SKM-1 (cell line): Measurements from ENCODE around the gene HSF2BP.
A peak's percentile ranks its signal among the peaks of the same experiment; 100 is the strongest.
"Not testable (repeated sequence)": the region's sequence is repeated elsewhere in the genome, so short reads cannot be mapped to it uniquely, and the experiment has no call there.

Experiments
- DNase-seq: peaks from one replicate; lab custom pipeline; 2025; ENCODE audit not compliant: unreplicated experiment; lab: John Stamatoyannopoulos, UW

HSF2BP gene

GRCh38 chr21:43659136-43660000 lies at the start of gene HSF2BP, which contains the start of gene RRP1B:
TSS of gene HSF2BP (minus strand) at chr21:43659488. CDS start at chr21:43658096, 1,392 bp downstream.
TSS of gene RRP1B (plus strand) at chr21:43659560. CDS start at chr21:43659665, 105 bp downstream.
- DNase-seq: peak; percentile 46

GRCh38 chr21:43708745-43709381 lies 49.6 kb upstream of the HSF2BP start:
- no peak for DNase-seq

- DNase-seq: no peak
These were observed 48.2 kb upstream of the HSF2BP start for GRCh38 chr21:43707462-43707861.

- DNase-seq: no peak
These were observed 44.0 kb upstream of the HSF2BP start for GRCh38 chr21:43703035-43703880.

GRCh38 chr21:43702785-43703034 lies 43.4 kb upstream of the HSF2BP start:
- no peak for DNase-seq

- DNase-seq: no peak
These were observed 42.9 kb upstream of the HSF2BP start for GRCh38 chr21:43701936-43702784.

GRCh38 chr21:43699933-43700599 lies 40.8 kb upstream of the HSF2BP start:
- DNase-seq: no peak

- DNase-seq: not testable (repeated sequence)
These were observed 40.1 kb upstream of the HSF2BP start for GRCh38 chr21:43699492-43699777.

GRCh38 chr21:43697758-43698643 lies 38.7 kb upstream of the HSF2BP start:
- no peak for DNase-seq

GRCh38 chr21:43696214-43696613 lies 36.9 kb upstream of the HSF2BP start:
- no peak for DNase-seq

GRCh38 chr21:43694437-43695079 lies 35.3 kb upstream of the HSF2BP start:
- DNase-seq: no peak

GRCh38 chr21:43693981-43694380 lies 34.7 kb upstream of the HSF2BP start:
- DNase-seq: no peak

GRCh38 chr21:43692949-43693348 lies 33.7 kb upstream of the HSF2BP start:
- no peak for DNase-seq

GRCh38 chr21:43691801-43692200 lies 32.5 kb upstream of the HSF2BP start:
- no peak for DNase-seq

- DNase-seq: no peak
These were observed 32.0 kb upstream of the HSF2BP start for GRCh38 chr21:43691086-43691795.

- no peak for DNase-seq
These were observed 31.1 kb upstream of the HSF2BP start for GRCh38 chr21:43690346-43690745.

- no peak for DNase-seq
These were observed 30.5 kb upstream of the HSF2BP start for GRCh38 chr21:43689556-43690337.

GRCh38 chr21:43688906-43689305 lies 29.6 kb upstream of the HSF2BP start:
- DNase-seq: no peak
